KMS-11 (cell line): ENCODE measurements around the gene PALLD.
A peak's percentile ranks its signal among the peaks of the same experiment; 100 is the strongest.

ENCODE experiments used
- H2AFZ ChIP-seq: fragments of 200-600 bp; sonication (generic); 2 replicates; pipeline ENCODE4 v1.6.1; 2016; ENCODE audit warnings: antibody characterized with exemption, mixed run types, low read depth
- H3K27ac ChIP-seq: fragments of 200-600 bp; sonication (generic); 2 replicates; pipeline ENCODE4 v1.6.1; 2016; ENCODE audit warnings: mild to moderate bottlenecking, mixed run types
- H3K27me3 ChIP-seq: fragments of 200-600 bp; sonication (generic); 2 replicates; pipeline ENCODE4 v1.6.1; 2017; ENCODE audit warnings: mild to moderate bottlenecking, low read depth, mixed run types, moderate library complexity; ENCODE audit not compliant: insufficient read depth
- H3K36me3 ChIP-seq: fragments of 200-600 bp; sonication (generic); 2 replicates; pipeline ENCODE4 v1.6.1; 2017; ENCODE audit warnings: mild to moderate bottlenecking, mixed run types; ENCODE audit not compliant: insufficient read depth
- H3K4me1 ChIP-seq: fragments of 200-600 bp; sonication (generic); 2 replicates; pipeline ENCODE4 v1.6.1; 2016; ENCODE audit warnings: mild to moderate bottlenecking, low read depth, mixed run types; ENCODE audit not compliant: poor library complexity, severe bottlenecking
- H3K4me2 ChIP-seq: fragments of 200-600 bp; sonication (generic); 2 replicates; pipeline ENCODE4 v1.7.0; 2016; ENCODE audit warnings: mild to moderate bottlenecking, mixed run types
- H3K4me3 ChIP-seq: fragments of 200-600 bp; sonication (generic); IDR thresholded peaks from 2 replicates; pipeline ENCODE4 v1.6.1; 2017; ENCODE audit warnings: low read depth, low read length, mixed read lengths; ENCODE audit not compliant: insufficient read depth
- H3K79me2 ChIP-seq: fragments of 200-600 bp; sonication (generic); 2 replicates; pipeline ENCODE4 v1.6.1; 2016; ENCODE audit warnings: low read depth, mixed run types; ENCODE audit not compliant: insufficient read depth
- H3K9ac ChIP-seq: fragments of 200-600 bp; sonication (generic); 2 replicates; pipeline ENCODE4 v1.6.1; 2016; ENCODE audit warnings: mild to moderate bottlenecking, mixed run types
- H4K20me1 ChIP-seq: fragments of 200-600 bp; sonication (generic); 2 replicates; pipeline ENCODE4 v1.6.1; 2016; ENCODE audit warnings: mild to moderate bottlenecking, mixed run types; ENCODE audit not compliant: insufficient read depth
- TF ChIP-seq, protein P1 (sequence below): fragments of 200-600 bp; sonication (generic); conservative IDR thresholded peaks from 2 replicates; pipeline ENCODE4 v1.6.1; 2017; ENCODE audit warnings: low read depth, mild to moderate bottlenecking, antibody characterized with exemption, low read length, moderate library complexity, mixed read lengths

PALLD gene

GRCh38 chr4:168735735-168736134, 238.9 kb downstream of the PALLD start:
- Histone ChIP-seq H4K20me1 (no peaks in the 10 kb centered on the region), H3K4me3 (no peak overlapping the region), H3K9ac (no peak overlapping the region), H3K79me2 (no peaks in the 10 kb centered on the region), H3K4me1 (peaks cover 31% of the 10 kb centered on the region), H3K4me2 (no peak overlapping the region), H2AFZ (no peak overlapping the region), H3K27me3 (no peaks in the 10 kb centered on the region), H3K36me3 (no peaks in the 10 kb centered on the region), H3K27ac (no peak overlapping the region)
- TF ChIP-seq, protein P1, sequence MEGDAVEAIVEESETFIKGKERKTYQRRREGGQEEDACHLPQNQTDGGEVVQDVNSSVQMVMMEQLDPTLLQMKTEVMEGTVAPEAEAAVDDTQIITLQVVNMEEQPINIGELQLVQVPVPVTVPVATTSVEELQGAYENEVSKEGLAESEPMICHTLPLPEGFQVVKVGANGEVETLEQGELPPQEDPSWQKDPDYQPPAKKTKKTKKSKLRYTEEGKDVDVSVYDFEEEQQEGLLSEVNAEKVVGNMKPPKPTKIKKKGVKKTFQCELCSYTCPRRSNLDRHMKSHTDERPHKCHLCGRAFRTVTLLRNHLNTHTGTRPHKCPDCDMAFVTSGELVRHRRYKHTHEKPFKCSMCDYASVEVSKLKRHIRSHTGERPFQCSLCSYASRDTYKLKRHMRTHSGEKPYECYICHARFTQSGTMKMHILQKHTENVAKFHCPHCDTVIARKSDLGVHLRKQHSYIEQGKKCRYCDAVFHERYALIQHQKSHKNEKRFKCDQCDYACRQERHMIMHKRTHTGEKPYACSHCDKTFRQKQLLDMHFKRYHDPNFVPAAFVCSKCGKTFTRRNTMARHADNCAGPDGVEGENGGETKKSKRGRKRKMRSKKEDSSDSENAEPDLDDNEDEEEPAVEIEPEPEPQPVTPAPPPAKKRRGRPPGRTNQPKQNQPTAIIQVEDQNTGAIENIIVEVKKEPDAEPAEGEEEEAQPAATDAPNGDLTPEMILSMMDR, result no peak

DNA sequence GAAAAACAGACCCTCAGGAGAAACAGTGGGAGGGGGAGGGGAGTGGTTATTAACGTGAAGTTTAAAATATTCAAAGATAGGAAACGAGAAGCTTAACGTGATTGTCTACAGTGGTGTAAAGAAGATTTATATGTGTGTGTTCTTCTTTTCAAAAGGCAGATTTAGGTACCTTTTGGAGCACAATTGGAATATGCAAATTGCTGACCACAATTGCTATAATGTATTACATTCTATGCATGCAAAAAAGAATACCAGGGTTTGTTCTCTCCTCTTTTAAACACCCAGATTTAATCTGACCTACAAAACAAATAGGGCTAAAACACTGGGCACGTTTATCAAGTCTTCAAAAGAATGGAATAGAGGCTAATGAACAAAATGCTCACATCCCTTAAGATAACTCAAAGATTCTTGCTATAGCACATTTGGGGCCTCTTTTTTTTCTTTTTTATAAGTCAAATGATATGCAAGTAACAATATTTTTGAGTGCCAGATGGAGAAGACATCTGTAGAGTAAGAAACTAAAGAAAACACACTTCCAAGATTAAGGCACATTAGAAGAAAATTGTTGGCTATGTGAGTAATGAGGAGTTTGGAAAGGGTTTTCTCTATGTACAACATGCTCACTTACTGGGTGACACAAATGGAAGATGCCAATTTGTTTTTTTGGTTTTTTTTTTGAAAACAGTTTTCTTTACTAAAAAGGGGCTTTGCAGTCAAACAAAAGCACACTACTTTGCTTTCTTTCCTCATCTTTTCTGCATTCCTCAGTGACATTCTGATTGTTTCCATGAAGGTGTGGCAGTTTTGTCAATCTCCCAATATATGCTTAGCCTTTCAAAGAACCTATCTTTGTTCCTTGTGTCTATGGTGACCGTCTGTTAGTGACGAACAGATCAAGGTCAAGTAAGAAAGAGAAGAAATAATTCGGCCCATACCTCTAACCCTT, 240.3 kb downstream of the PALLD start:
- Histone ChIP-seq H3K27ac (peak overlapping the region; percentile 50), H3K27me3 (no peaks in the 10 kb centered on the region)
- TF ChIP-seq, protein P1, result no peak

GRCh38 chr4:168737806-168738172, 240.9 kb downstream of the PALLD start:
- peak overlapping the region; percentile 41 for H3K4me2 ChIP-seq
- no peak overlapping the region; the same call in 1 of the 2 replicates for H3K9ac ChIP-seq
- peak overlapping the region; percentile 50 for H3K27ac ChIP-seq
- TF ChIP-seq, protein P1, result no peak
- peak overlapping the region; percentile 19; the same call in 1 of the 2 replicates for H2AFZ ChIP-seq
- H3K4me1 ChIP-seq, result peaks cover 31% of the 10 kb centered on the region
- H4K20me1 ChIP-seq, result no peaks in the 10 kb centered on the region
- H3K36me3 ChIP-seq, result no peaks in the 10 kb centered on the region
- no peaks in the 10 kb centered on the region for H3K27me3 ChIP-seq
- no peaks in the 10 kb centered on the region for H3K79me2 ChIP-seq
- H3K4me3 ChIP-seq, result no peak overlapping the region

More for the DNA sequence above, 240.3 kb downstream of the PALLD start:
- Histone ChIP-seq H3K4me1 (peaks cover 31% of the 10 kb centered on the region), H3K36me3 (no peaks in the 10 kb centered on the region), H3K9ac (no peak overlapping the region; the same call in 1 of the 2 replicates), H2AFZ (peak overlapping the region; percentile 19; the same call in 1 of the 2 replicates), H4K20me1 (no peaks in the 10 kb centered on the region), H3K79me2 (no peaks in the 10 kb centered on the region), H3K4me3 (no peak overlapping the region), H3K4me2 (peak overlapping the region; percentile 41)

DNA sequence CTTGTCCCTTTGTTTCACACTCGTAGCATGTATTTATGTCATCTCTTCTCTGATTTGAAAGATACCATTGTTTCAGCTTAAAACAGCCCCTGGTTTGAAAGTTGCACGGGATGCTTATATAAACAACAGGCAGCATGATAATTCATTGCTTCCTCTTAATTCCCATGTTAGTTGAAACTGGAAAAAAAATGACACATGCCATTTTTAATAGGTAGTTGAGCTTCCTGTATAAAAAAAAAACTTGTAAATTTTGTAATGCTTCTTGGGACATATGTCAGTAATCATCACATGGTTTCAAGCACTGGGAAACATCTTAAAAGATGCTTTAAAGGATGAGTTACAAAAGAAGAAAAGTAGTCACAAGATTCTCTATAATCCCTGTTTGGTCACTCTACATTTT, 243.0 kb downstream of the PALLD start:
- H3K36me3 ChIP-seq, result no peaks in the 10 kb centered on the region
- peaks cover 31% of the 10 kb centered on the region for H3K4me1 ChIP-seq
- H3K79me2 ChIP-seq, result no peaks in the 10 kb centered on the region
- no peaks in the 10 kb centered on the region for H4K20me1 ChIP-seq
- TF ChIP-seq, protein P1, result no peak
- no peak overlapping the region for H3K4me3 ChIP-seq
- H3K9ac ChIP-seq, result no peak overlapping the region
- no peak overlapping the region for H2AFZ ChIP-seq
- H3K27ac ChIP-seq, result no peak overlapping the region
- no peaks in the 10 kb centered on the region for H3K27me3 ChIP-seq
- H3K4me2 ChIP-seq, result no peak overlapping the region
